T-cell (primary cell): ENCODE measurements around the gene ORC3. TPM values are rescaled to one million over a fixed set of nuclear protein-coding genes. Genes with fewer than 3 reads are reported as not detected.

Experiments
- ATAC-seq, 4 experiments: fragments of 200-7000 bp in 3 of 4; fragments of 150-1000 bp in 1 of 4; cut with Tn5 transposase; replicated peaks in 1 of 4; 1 replicate in 3 of 4; 2 replicates in 1 of 4; pipeline ENCODE4 v1.10.0; 2021; ENCODE audit warnings: moderate library complexity in 3 of 4, mild to moderate bottlenecking in 2 of 4, moderate number of reproducible peaks in 1 of 4
- CTCF ChIA-PET, 2 donors: fragments of 300-600 bp; sonication (Branson Sonifier 250); formaldehyde crosslinking; loops; one replicate each; lab custom pipeline; 2022; ENCODE audit warnings: antibody characterized with exemption in 2 of 2; lab: Charles Lee
- POLR2A ChIA-PET, 2 donors: fragments of 300-600 bp; sonication (Branson Sonifier 250); formaldehyde crosslinking; loops; one replicate each; lab custom pipeline; 2022; ENCODE audit warnings: antibody characterized with exemption in 2 of 2; lab: Charles Lee
- DNase-seq, 35 experiments: peaks; one replicate each; pipeline versions ENCODE4 v3.0.0 to v3.0.0-alpha.2; 2013 to 2023
- H3K27ac ChIP-seq: one replicate; pipeline ENCODE4 v1.5.1; 2013; ENCODE audit warnings: low read length
- H3K27me3 ChIP-seq, 2 experiments: replicated peaks in 1 of 2; 1 replicate in 1 of 2; 2 replicates in 1 of 2; pipeline versions ENCODE4 v1.6.1 to v1.7.0; 2013; ENCODE audit warnings: low read length in 1 of 2, mixed read lengths in 1 of 2; ENCODE audit not compliant: control insufficient read depth in 2 of 2, insufficient read depth in 2 of 2; ENCODE audit errors: extremely low read depth in 1 of 2
- H3K36me3 ChIP-seq, 2 donors: 1 replicate in 1 of 2; 2 replicates in 1 of 2; pipeline versions ENCODE4 v1.6.1 to v1.7.0; 2013; ENCODE audit warnings: low read length in 1 of 2; ENCODE audit not compliant: control insufficient read depth in 2 of 2, insufficient read depth in 1 of 2; ENCODE audit errors: extremely low read depth in 1 of 2
- H3K4me1 ChIP-seq, 2 experiments: 1 replicate in 1 of 2; 2 replicates in 1 of 2; pipeline versions ENCODE4 v1.6.1 to v1.7.0; 2013; ENCODE audit warnings: low read length in 2 of 2, mixed read lengths in 1 of 2; ENCODE audit not compliant: insufficient read depth in 2 of 2, control insufficient read depth in 1 of 2; ENCODE audit errors: extremely low read depth in 1 of 2
- H3K4me3 ChIP-seq, 2 donors: 1 replicate in 1 of 2; 2 replicates in 1 of 2; pipeline versions ENCODE4 v1.5.1 to v1.7.0; 2013; ENCODE audit warnings: mild to moderate bottlenecking in 2 of 2, low read length in 1 of 2, moderate library complexity in 1 of 2; ENCODE audit not compliant: control insufficient read depth in 1 of 2; ENCODE audit errors: extremely low read depth in 1 of 2
- H3K9me3 ChIP-seq: 2 replicates; pipeline ENCODE4 v1.7.0; 2013
- H3K27ac Mint-ChIP-seq, 2 donors: one replicate each; pipeline ENCODE4 v1.8.0; 2020 to 2021; ENCODE audit warnings: mild to moderate bottlenecking in 2 of 2, mixed read lengths in 2 of 2
- H3K27me3 Mint-ChIP-seq, 2 donors: one replicate each; pipeline ENCODE4 v1.8.0; 2021 to 2022; ENCODE audit warnings: mixed read lengths in 2 of 2
- H3K36me3 Mint-ChIP-seq: one replicate; pipeline ENCODE4 v1.8.0; 2021; ENCODE audit warnings: mixed read lengths
- H3K4me1 Mint-ChIP-seq, 3 donors: one replicate each; pipeline ENCODE4 v1.8.0; 2020 to 2022; ENCODE audit warnings: mixed read lengths in 3 of 3, mild to moderate bottlenecking in 1 of 3
- H3K4me3 Mint-ChIP-seq, 3 donors: one replicate each; pipeline ENCODE4 v1.8.0; 2020 to 2022; ENCODE audit warnings: mild to moderate bottlenecking in 3 of 3, mixed read lengths in 3 of 3, moderate library complexity in 3 of 3
- H3K9me3 Mint-ChIP-seq, 3 donors: one replicate each; pipeline ENCODE4 v1.8.0; 2020 to 2022; ENCODE audit warnings: mixed read lengths in 3 of 3
- WGBS: methylation state at CpG from one replicate; pipeline ENCODE4 v1.1.5; 2013; ENCODE audit warnings: missing lambda C conversion rate; ENCODE audit not compliant: insufficient coverage; 5-methylcytosine and 5-hydroxymethylcytosine counted together
- total RNA-seq, 35 experiments: library from RNA in 6 of 35; stranded (reverse) in 6 of 35; fragments of 120-200 nt in 1 of 35; gene quantifications; one replicate each; pipeline versions ENCODE4 v1.2.1 to v1.2.4 and lab custom pipeline; 2013 to 2026

Gene ORC3
- total RNA-seq, 5 donors from 2014 or later (not counting 1 experiment from before 2014, with no cell fraction given), result 15.9 to 20.9 (median 20.4) TPM

GRCh38 chr6:87668013-87668412 is 78.1 kb downstream of the ORC3 start:
- Histone ChIP-seq H3K36me3 (peaks cover 0 to 24% of the 10 kb centered on the region in 2 donors), H3K9me3 (no peaks in the 10 kb centered on the region), H3K27ac (no peak overlapping the region), H3K27me3 (no peaks in the 10 kb centered on the region), H3K4me1 (peaks cover 2 to 4% of the 10 kb centered on the region in 2 experiments), H3K4me3 (no peak overlapping the region)
- Mint-ChIP-seq H3K4me1 (peaks cover 16 to 24% (median 17%) of the 10 kb centered on the region in 3 donors), H3K4me3 (no peak overlapping the region), H3K36me3 (peaks cover 38% of the 10 kb centered on the region), H3K9me3 (no peaks in the 10 kb centered on the region), H3K27ac (no peak overlapping the region), H3K27me3 (no peaks in the 10 kb centered on the region)
- WGBS, result no CpG with 5 or more reads among the region's 2 CpGs
- CTCF ChIA-PET, result interaction anchor here in 1 of 2 donors (0.7 kb wide), 1 partner anchor 52 kb away, joined by 3 read pairs; no protein-coding TSS in a partner anchor
- DNase-seq (no peak), ATAC-seq (no peak)
- POLR2A ChIA-PET, result interaction anchor here in 1 of 2 donors (0.9 kb wide), 1 partner anchor 11 kb away, joined by 3 read pairs; no protein-coding TSS in a partner anchor

- Histone ChIP-seq H3K27me3 (no peaks in the 10 kb centered on the region), H3K27ac (no peak overlapping the region), H3K4me3 (no peak overlapping the region), H3K9me3 (no peaks in the 10 kb centered on the region), H3K4me1 (peaks cover 2 to 4% of the 10 kb centered on the region in 2 experiments), H3K36me3 (peaks cover 0 to 21% of the 10 kb centered on the region in 2 donors)
- DNase-seq (no peak), ATAC-seq (no peak)
- peaks cover 34% of the 10 kb centered on the region for H3K36me3 Mint-ChIP-seq
- no peaks in the 10 kb centered on the region for H3K9me3 Mint-ChIP-seq
- no peaks in the 10 kb centered on the region for H3K27me3 Mint-ChIP-seq
- no peak overlapping the region for H3K4me3 Mint-ChIP-seq
- ChIA-PET CTCF (no interaction called here), POLR2A (interaction anchor here (0.7 to 1.5 kb wide), 3 partner anchors 11 to 30 kb away, joined by 3 read pairs; no protein-coding TSS in a partner anchor)
- peak overlapping the region in 1 of 2 donors; percentile 44 for H3K27ac Mint-ChIP-seq
- peaks cover 16 to 24% (median 17%) of the 10 kb centered on the region in 3 donors for H3K4me1 Mint-ChIP-seq
- 100% methylated on average over 1 of the region's 3 CpGs for WGBS
Measured at GRCh38 chr6:87669051-87669450, 79.1 kb downstream of the ORC3 start.

GRCh38 chr6:87670707-87671106 is 80.8 kb downstream of the ORC3 start:
- Mint-ChIP-seq H3K4me1 (peaks cover 16 to 24% (median 17%) of the 10 kb centered on the region in 3 donors), H3K27ac (peak overlapping the region; percentile 77 to 80), H3K9me3 (no peaks in the 10 kb centered on the region), H3K4me3 (no peak overlapping the region), H3K36me3 (peaks cover 43% of the 10 kb centered on the region), H3K27me3 (no peaks in the 10 kb centered on the region)
- ATAC-seq (peak in 2 of 4 experiments; percentile 50 to 56), DNase-seq (no peak)
- Histone ChIP-seq H3K36me3 (peaks cover 0 to 29% of the 10 kb centered on the region in 2 donors), H3K9me3 (no peaks in the 10 kb centered on the region), H3K4me3 (no peak overlapping the region), H3K4me1 (peaks cover 2 to 4% of the 10 kb centered on the region in 2 experiments), H3K27me3 (no peaks in the 10 kb centered on the region), H3K27ac (peak overlapping the region; percentile 28)
- CTCF ChIA-PET, result interaction anchor here in 1 of 2 donors (0.8 kb wide), 1 partner anchor 78 kb away, joined by 3 read pairs; no protein-coding TSS in a partner anchor
- WGBS, result 0% methylated on average over 1 of the region's 2 CpGs
- POLR2A ChIA-PET, result interaction anchor here in 1 of 2 donors (0.5 kb wide), 1 partner anchor 13 kb away, joined by 5 read pairs; no protein-coding TSS in a partner anchor

- Histone ChIP-seq H3K36me3 (peaks cover 0 to 32% of the 10 kb centered on the region in 2 donors), H3K4me1 (peaks cover 2 to 4% of the 10 kb centered on the region in 2 experiments), H3K9me3 (no peaks in the 10 kb centered on the region), H3K27me3 (no peaks in the 10 kb centered on the region), H3K4me3 (no peak overlapping the region), H3K27ac (no peak overlapping the region)
- ChIA-PET POLR2A (no interaction called here), CTCF (no interaction called here)
- no peaks in the 10 kb centered on the region for H3K9me3 Mint-ChIP-seq
- DNase-seq, result no peak
- no peaks in the 10 kb centered on the region for H3K27me3 Mint-ChIP-seq
- H3K27ac Mint-ChIP-seq, result peak overlapping the region; percentile 58 to 77
- 90% methylated on average over 2 of the region's 6 CpGs for WGBS
- H3K4me3 Mint-ChIP-seq, result no peak overlapping the region
- H3K4me1 Mint-ChIP-seq, result peaks cover 16 to 24% (median 17%) of the 10 kb centered on the region in 3 donors
- H3K36me3 Mint-ChIP-seq, result peaks cover 44% of the 10 kb centered on the region
- ATAC-seq, result no peak
Measured at GRCh38 chr6:87671555-87672029, 81.7 kb downstream of the ORC3 start.

GRCh38 chr6:87672641-87673040 is 82.7 kb downstream of the ORC3 start:
- no peaks in the 10 kb centered on the region for H3K27me3 Mint-ChIP-seq
- peaks cover 18 to 24% (median 20%) of the 10 kb centered on the region in 3 donors for H3K4me1 Mint-ChIP-seq
- peaks cover 0 to 28% of the 10 kb centered on the region in 2 donors for H3K36me3 ChIP-seq
- POLR2A ChIA-PET, result interaction anchor here (0.6 to 0.9 kb wide), 3 partner anchors 9 to 27 kb away, joined by 7 to 12 read pairs (median 10); no protein-coding TSS in a partner anchor
- H3K27ac ChIP-seq, result no peak overlapping the region
- H3K9me3 ChIP-seq, result no peaks in the 10 kb centered on the region
- H3K27me3 ChIP-seq, result no peaks in the 10 kb centered on the region
- H3K4me1 ChIP-seq, result peaks cover 2 to 4% of the 10 kb centered on the region in 2 experiments
- no peak overlapping the region for H3K4me3 Mint-ChIP-seq
- CTCF ChIA-PET, result interaction anchor here in 1 of 2 donors (0.5 kb wide), 1 partner anchor 250 kb away, joined by 3 read pairs; no protein-coding TSS in a partner anchor
- H3K4me3 ChIP-seq, result no peak overlapping the region
- H3K9me3 Mint-ChIP-seq, result no peaks in the 10 kb centered on the region
- H3K27ac Mint-ChIP-seq, result peak overlapping the region in 1 of 2 donors; percentile 72
- ATAC-seq (no peak), DNase-seq (no peak)
- peaks cover 43% of the 10 kb centered on the region for H3K36me3 Mint-ChIP-seq
- whole genome bisulfite sequencing, result no CpG with 5 or more reads among the region's 2 CpGs

GRCh38 chr6:87673237-87673636 is 83.3 kb downstream of the ORC3 start:
- H3K4me3 ChIP-seq, result no peak overlapping the region
- peaks cover 21 to 24% (median 24%) of the 10 kb centered on the region in 3 donors for H3K4me1 Mint-ChIP-seq
- peaks cover 0 to 30% of the 10 kb centered on the region in 2 donors for H3K36me3 ChIP-seq
- CTCF ChIA-PET, result interaction anchor here (0.6 kb wide), 3 partner anchors 68 to 1989 kb away, joined by 3 to 5 read pairs (median 4); no protein-coding TSS in a partner anchor
- DNase-seq (no peak), ATAC-seq (no peak)
- H3K27ac Mint-ChIP-seq, result no peak overlapping the region
- no peaks in the 10 kb centered on the region for H3K27me3 ChIP-seq
- no peaks in the 10 kb centered on the region for H3K27me3 Mint-ChIP-seq
- H3K27ac ChIP-seq, result no peak overlapping the region
- H3K4me1 ChIP-seq, result peaks cover 2 to 4% of the 10 kb centered on the region in 2 experiments
- no peaks in the 10 kb centered on the region for H3K9me3 Mint-ChIP-seq
- H3K4me3 Mint-ChIP-seq, result no peak overlapping the region
- 100% methylated on average over 2 of the region's 5 CpGs for WGBS
- peaks cover 43% of the 10 kb centered on the region for H3K36me3 Mint-ChIP-seq
- H3K9me3 ChIP-seq, result no peaks in the 10 kb centered on the region
- POLR2A ChIA-PET, result interaction anchor here in 1 of 2 donors (0.9 kb wide), 1 partner anchor 27 kb away, joined by 10 read pairs; no protein-coding TSS in a partner anchor
